ENCODE data around the gene DUSP22.

- TF ChIP-seq CTCF (IDR thresholded peaks at IDR 0.05) (no peak), POLR2A (IDR thresholded peaks at IDR 0.05) (no peak), EP300 (IDR thresholded peaks at IDR 0.05) (no peak)
Observed at GRCh38 chr6:367298-367794, 75.1 kb downstream of the DUSP22 start.

Measured in upper lobe of left lung (tissue), 4 donors.